Mesothelial cell of epicardium (in vitro differentiated cells): ENCODE measurements around the gene AMN. TPM values are rescaled to one million over a fixed set of nuclear protein-coding genes. Genes with fewer than 3 reads are reported as not detected.

Experiments
- DNase-seq, 2 experiments: peaks; one replicate each; pipeline ENCODE4 v3.0.0; 2021; ENCODE audit warnings: low spot score in 2 of 2; ENCODE audit not compliant: unreplicated experiment in 2 of 2
- H3K27ac Mint-ChIP-seq: 2 replicates; pipeline ENCODE4 v1.8.0; 2021; ENCODE audit warnings: mixed read lengths
- H3K27me3 Mint-ChIP-seq: 2 replicates; pipeline ENCODE4 v1.8.0; 2021; ENCODE audit warnings: low read depth, mixed read lengths
- H3K36me3 Mint-ChIP-seq: 2 replicates; pipeline ENCODE4 v1.8.0; 2021; ENCODE audit warnings: mixed read lengths
- H3K4me1 Mint-ChIP-seq: 2 replicates; pipeline ENCODE4 v1.8.0; 2021; ENCODE audit warnings: mixed read lengths
- H3K4me3 Mint-ChIP-seq: 2 replicates; pipeline ENCODE4 v1.8.0; 2021; ENCODE audit warnings: mild to moderate bottlenecking, moderate library complexity, mixed read lengths
- H3K9me3 Mint-ChIP-seq: 2 replicates; pipeline ENCODE4 v1.8.0; 2021; ENCODE audit warnings: mixed read lengths
- CTCF ChIP-seq: fragments of 200-600 bp; sonication (generic); IDR thresholded peaks from one replicate; pipeline ENCODE4 v1.5.0; 2021; ENCODE audit warnings: antibody characterized with exemption; ENCODE audit not compliant: unreplicated experiment
- total RNA-seq: library from RNA; stranded (reverse); gene quantifications from 3 replicates; pipeline ENCODE4 v1.2.1, GENCODE V29; 2021

The AMN gene
- total RNA-seq, 1 donor from 2014 or later: 2.5 TPM

GRCh38 chr14:102939329-102939728 lies 16.9 kb downstream of the AMN start:
- H3K4me1 Mint-ChIP-seq: no peaks in the 10 kb centered on the region
- TF ChIP-seq CTCF: no peak
- H3K9me3 Mint-ChIP-seq: no peaks in the 10 kb centered on the region
- peaks cover 39% of the 10 kb centered on the region for H3K36me3 Mint-ChIP-seq
- no peak overlapping the region for H3K4me3 Mint-ChIP-seq
- no peak for DNase-seq
- no peaks in the 10 kb centered on the region for H3K27me3 Mint-ChIP-seq
- H3K27ac Mint-ChIP-seq: no peak overlapping the region

- Mint-ChIP-seq H3K4me1 (no peaks in the 10 kb centered on the region), H3K9me3 (no peaks in the 10 kb centered on the region), H3K27ac (no peak overlapping the region), H3K36me3 (peaks cover 34% of the 10 kb centered on the region), H3K4me3 (no peak overlapping the region), H3K27me3 (no peaks in the 10 kb centered on the region)
- TF ChIP-seq CTCF: no peak
- no peak for DNase-seq
Observed at GRCh38 chr14:102939820-102940561, 17.5 kb downstream of the AMN start.

- Mint-ChIP-seq H3K4me3 (no peak overlapping the region), H3K36me3 (peaks cover 35% of the 10 kb centered on the region), H3K27me3 (no peaks in the 10 kb centered on the region), H3K9me3 (no peaks in the 10 kb centered on the region), H3K4me1 (no peaks in the 10 kb centered on the region), H3K27ac (no peak overlapping the region)
- DNase-seq: no peak
- TF ChIP-seq CTCF: no peak
Observed at GRCh38 chr14:102940729-102941362, 18.4 kb downstream of the AMN start.

GRCh38 chr14:102941419-102942011 lies 19.1 kb downstream of the AMN start:
- Mint-ChIP-seq H3K36me3 (peaks cover 35% of the 10 kb centered on the region), H3K4me1 (no peaks in the 10 kb centered on the region), H3K9me3 (no peaks in the 10 kb centered on the region), H3K27me3 (no peaks in the 10 kb centered on the region), H3K4me3 (no peak overlapping the region), H3K27ac (no peak overlapping the region)
- TF ChIP-seq CTCF: no peak
- DNase-seq: no peak

- H3K4me3 Mint-ChIP-seq: no peak overlapping the region
- H3K27me3 Mint-ChIP-seq: no peaks in the 10 kb centered on the region
- no peak for TF ChIP-seq CTCF
- DNase-seq: no peak
- no peaks in the 10 kb centered on the region for H3K4me1 Mint-ChIP-seq
- peaks cover 34% of the 10 kb centered on the region for H3K36me3 Mint-ChIP-seq
- H3K9me3 Mint-ChIP-seq: no peaks in the 10 kb centered on the region
- no peak overlapping the region for H3K27ac Mint-ChIP-seq
Observed at GRCh38 chr14:102942069-102942468, 19.6 kb downstream of the AMN start.
